Measurements from ENCODE around the gene XYLT1. TPM values are rescaled to one million over a fixed set of nuclear protein-coding genes. Genes with fewer than 3 reads are reported as not detected.

XYLT1 gene
- total RNA-seq, 2 experiments from 2014 or later: 7.3 to 8.9 TPM

- no peak overlapping the region for H3K27ac Mint-ChIP-seq
- POLR2A ChIA-PET: no interaction called here
- H3K4me3 Mint-ChIP-seq: no peak overlapping the region
- H3K9me3 Mint-ChIP-seq: no peaks in the 10 kb centered on the region
- no peak for DNase-seq
- peaks cover 3% of the 10 kb centered on the region for H3K36me3 Mint-ChIP-seq (ENCODE audit: low read depth)
- H3K4me1 Mint-ChIP-seq (ENCODE audit: low read depth): peaks cover 15% of the 10 kb centered on the region
- CTCF ChIA-PET: no interaction called here
- intact Hi-C loops (cut with micrococcal nuclease): no loop called here
- no peaks in the 10 kb centered on the region for H3K27me3 Mint-ChIP-seq
- ATAC-seq: no peak
- no peak for TF ChIP-seq CTCF (IDR thresholded peaks at IDR 0.05)
Observed at GRCh38 chr16:17107450-17107849, 363.3 kb downstream of the XYLT1 start.

- no peak for TF ChIP-seq CTCF (IDR thresholded peaks at IDR 0.05)
- H3K4me1 Mint-ChIP-seq (ENCODE audit: low read depth): peaks cover 15% of the 10 kb centered on the region
- no peak for DNase-seq
- intact Hi-C loops (cut with micrococcal nuclease): no loop called here
- peaks cover 3% of the 10 kb centered on the region for H3K36me3 Mint-ChIP-seq (ENCODE audit: low read depth)
- ChIA-PET POLR2A (interaction anchor here (1.0 kb wide), 1 partner anchor 8 kb away, joined by 5 read pairs; no protein-coding TSS in a partner anchor), CTCF (interaction anchor here (0.8 kb wide), 1 partner anchor 473 kb away, joined by 3 read pairs; no protein-coding TSS in a partner anchor)
- ATAC-seq: peak; percentile 27
- H3K4me3 Mint-ChIP-seq: no peak overlapping the region
- no peaks in the 10 kb centered on the region for H3K27me3 Mint-ChIP-seq
- H3K27ac Mint-ChIP-seq: no peak overlapping the region
- H3K9me3 Mint-ChIP-seq: no peaks in the 10 kb centered on the region
Observed at GRCh38 chr16:17106243-17106791, 364.4 kb downstream of the XYLT1 start.

- H3K36me3 Mint-ChIP-seq (ENCODE audit: low read depth): peaks cover 2% of the 10 kb centered on the region
- H3K9me3 Mint-ChIP-seq: no peaks in the 10 kb centered on the region
- TF ChIP-seq CTCF (IDR thresholded peaks at IDR 0.05): no peak
- peaks cover 15% of the 10 kb centered on the region for H3K4me1 Mint-ChIP-seq (ENCODE audit: low read depth)
- intact Hi-C loops (cut with micrococcal nuclease): no loop called here
- CTCF ChIA-PET: interaction anchor here (1.4 kb wide), 1 partner anchor 13 kb away, joined by 3 read pairs; no protein-coding TSS in a partner anchor
- DNase-seq: peak; percentile 28
- no peak overlapping the region for H3K4me3 Mint-ChIP-seq
- POLR2A ChIA-PET: interaction anchor here (1.0 kb wide), 1 partner anchor 9 kb away, joined by 5 read pairs; no protein-coding TSS in a partner anchor
- peak; percentile 63 for ATAC-seq
- no peaks in the 10 kb centered on the region for H3K27me3 Mint-ChIP-seq
- no peak overlapping the region for H3K27ac Mint-ChIP-seq
Observed at GRCh38 chr16:17105239-17105797, 365.4 kb downstream of the XYLT1 start.

- ATAC-seq: peak; percentile 17
- Mint-ChIP-seq H3K4me1 (ENCODE audit: low read depth) (peaks cover 15% of the 10 kb centered on the region), H3K27me3 (no peaks in the 10 kb centered on the region), H3K36me3 (ENCODE audit: low read depth) (no peaks in the 10 kb centered on the region), H3K4me3 (no peak overlapping the region), H3K27ac (no peak overlapping the region), H3K9me3 (no peaks in the 10 kb centered on the region)
- intact Hi-C loops (cut with micrococcal nuclease): no loop called here
- no peak for TF ChIP-seq CTCF (IDR thresholded peaks at IDR 0.05)
- ChIA-PET POLR2A (no interaction called here), CTCF (interaction anchor here (1.4 kb wide), 1 partner anchor 14 kb away, joined by 3 read pairs; no protein-coding TSS in a partner anchor)
- no peak for DNase-seq
Observed at GRCh38 chr16:17104654-17105053, 366.1 kb downstream of the XYLT1 start.

GRCh38 chr16:17103216-17103615, 367.5 kb downstream of the XYLT1 start:
- intact Hi-C loops (cut with micrococcal nuclease): no loop called here
- H3K27ac Mint-ChIP-seq: no peak overlapping the region
- H3K4me1 Mint-ChIP-seq (ENCODE audit: low read depth): peaks cover 15% of the 10 kb centered on the region
- ChIA-PET POLR2A (no interaction called here), CTCF (no interaction called here)
- DNase-seq: no peak
- no peaks in the 10 kb centered on the region for H3K9me3 Mint-ChIP-seq
- no peak for TF ChIP-seq CTCF (IDR thresholded peaks at IDR 0.05)
- no peak overlapping the region for H3K4me3 Mint-ChIP-seq
- no peaks in the 10 kb centered on the region for H3K36me3 Mint-ChIP-seq (ENCODE audit: low read depth)
- no peak for ATAC-seq
- no peaks in the 10 kb centered on the region for H3K27me3 Mint-ChIP-seq

Data from activated CD8-positive, alpha-beta T cell treated with anti-CD3 and anti-CD28 coated beads for 36 hours (primary cell).